Esophagus mucosa (tissue), 1 donor: ENCODE data around the gene TUBGCP3. TPM values are rescaled to one million over a fixed set of nuclear protein-coding genes. Genes with fewer than 3 reads are reported as not detected.
"Not testable (repeated sequence)": the region's sequence is repeated elsewhere in the genome, so short reads cannot be mapped to it uniquely, and the experiment has no call there.

Experiments
- ATAC-seq: fragments of 200-7000 bp; cut with Tn5 transposase; one replicate; pipeline ENCODE4 v1.9.1; 2020
- total RNA-seq: library from RNA; stranded (reverse); gene quantifications from one replicate; pipeline ENCODE4 v1.2.4, GENCODE V29; 2023
- donor health status: DM: yes; HTN: yes; CAD: no.

The TUBGCP3 gene
- total RNA-seq, 1 donor from 2014 or later: 20.6 TPM

DNA sequence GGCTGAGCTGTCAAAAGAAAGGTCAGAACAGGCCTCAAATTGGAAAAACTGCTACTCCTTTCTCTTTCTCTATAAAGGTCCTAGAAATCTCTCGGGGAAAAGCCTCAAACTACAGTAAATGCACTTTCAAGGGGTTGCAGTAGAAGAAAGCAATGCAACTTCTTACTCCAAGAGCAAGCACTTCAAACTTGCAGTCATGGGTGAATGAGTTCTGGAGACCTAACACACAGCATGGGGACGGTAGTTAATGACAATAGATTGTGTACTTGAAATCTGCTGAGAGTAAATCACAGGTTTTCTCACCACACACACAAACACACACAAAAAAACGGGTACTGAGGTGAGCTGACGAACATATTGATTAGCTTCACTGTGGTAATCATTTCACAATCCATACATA, 11.8 kb downstream of the TUBGCP3 start:
- ATAC-seq: no peak

DNA sequence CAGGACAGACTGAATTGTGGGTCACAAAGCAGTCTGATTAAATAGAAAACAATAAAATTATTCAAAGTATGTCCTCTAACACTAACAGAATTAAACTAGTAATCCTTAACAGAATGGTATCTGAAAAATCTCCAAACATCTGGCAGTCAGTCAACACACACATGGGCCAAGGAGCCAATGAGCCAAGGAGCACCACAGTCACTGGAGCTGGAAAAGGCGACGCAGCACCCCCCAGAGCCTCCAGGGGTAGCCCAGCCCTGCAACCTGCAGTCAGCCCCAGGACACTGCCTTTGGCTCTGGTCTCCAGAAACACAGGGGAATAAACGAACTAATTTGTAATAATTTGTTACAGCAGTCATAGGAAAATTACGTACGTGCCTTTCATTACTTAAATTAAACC, 12.3 kb downstream of the TUBGCP3 start:
- ATAC-seq: no peak

DNA sequence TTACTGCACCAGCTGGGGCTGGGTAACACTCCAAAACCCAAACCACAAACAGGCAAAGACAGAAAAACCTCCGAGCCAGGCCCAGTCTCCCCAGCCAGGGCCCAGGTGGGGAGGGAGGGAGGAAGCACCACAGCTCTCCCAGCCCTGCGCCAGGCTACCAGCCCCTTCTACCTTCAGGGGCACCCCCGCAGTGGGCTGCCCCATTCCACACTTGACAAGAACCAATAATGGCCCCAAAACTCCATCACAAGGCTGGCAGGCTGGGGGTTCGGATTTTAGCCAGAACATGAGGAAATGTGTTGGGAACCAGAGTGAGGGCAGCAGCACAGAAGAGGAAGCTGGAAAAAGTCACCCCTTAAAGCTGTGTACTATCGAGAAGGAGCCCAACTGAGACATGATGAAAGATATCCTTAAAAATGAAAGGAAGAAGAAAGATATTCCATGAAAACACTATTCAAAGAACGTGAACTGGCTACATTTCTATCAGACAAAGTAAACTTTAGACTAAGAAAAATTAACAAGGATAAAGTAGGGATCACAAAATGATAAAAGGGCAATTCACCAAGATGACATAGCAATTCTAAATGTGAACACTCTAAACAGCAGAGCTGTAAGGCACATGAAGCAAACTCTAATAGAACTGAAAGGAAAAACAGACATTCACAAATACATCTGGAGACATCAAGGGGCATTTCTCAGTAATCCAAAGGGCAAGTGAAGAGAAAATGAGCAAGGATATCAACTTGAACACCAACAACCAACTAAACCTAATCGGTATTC, 12.9 kb downstream of the TUBGCP3 start:
- ATAC-seq: no peak

DNA sequence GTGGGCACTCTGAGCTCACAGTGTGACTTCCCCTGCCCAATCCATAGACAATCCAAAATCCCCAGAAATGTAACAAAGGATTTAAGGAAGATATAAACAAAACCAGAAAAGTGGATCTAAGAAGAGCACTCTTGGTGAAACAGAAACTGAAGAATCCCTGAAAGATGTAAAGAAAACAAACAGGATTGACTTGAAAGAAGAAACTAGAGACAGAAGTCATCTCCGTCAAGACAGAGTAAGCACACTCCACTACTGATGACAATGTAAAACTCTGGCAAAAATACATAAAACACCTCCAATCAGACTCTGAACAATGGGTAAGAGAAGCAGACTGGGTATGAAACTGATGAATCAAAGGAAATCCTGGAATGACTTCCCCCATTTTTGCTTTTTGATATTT, 13.5 kb downstream of the TUBGCP3 start:
- no peak for ATAC-seq

DNA sequence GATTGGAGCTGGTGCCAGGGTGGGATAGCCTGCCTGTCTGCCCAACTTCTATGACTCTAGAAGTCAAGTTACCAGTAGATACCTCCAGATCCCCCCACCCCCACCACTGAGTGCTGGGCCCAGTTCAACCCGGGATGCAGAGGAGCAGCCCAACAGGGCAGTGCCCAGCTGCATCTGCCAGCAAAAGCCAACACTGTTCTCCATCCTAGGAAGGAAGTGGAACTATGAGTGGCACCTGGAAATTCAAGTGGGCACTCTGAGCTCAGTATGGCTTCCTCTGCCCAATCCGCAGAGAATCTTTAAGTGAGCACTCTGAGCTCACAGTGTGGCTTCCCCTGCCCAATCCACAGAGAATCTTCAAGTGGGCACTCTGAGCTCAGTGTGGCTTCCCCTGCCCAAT, 14.2 kb downstream of the TUBGCP3 start:
- ATAC-seq: no peak

DNA sequence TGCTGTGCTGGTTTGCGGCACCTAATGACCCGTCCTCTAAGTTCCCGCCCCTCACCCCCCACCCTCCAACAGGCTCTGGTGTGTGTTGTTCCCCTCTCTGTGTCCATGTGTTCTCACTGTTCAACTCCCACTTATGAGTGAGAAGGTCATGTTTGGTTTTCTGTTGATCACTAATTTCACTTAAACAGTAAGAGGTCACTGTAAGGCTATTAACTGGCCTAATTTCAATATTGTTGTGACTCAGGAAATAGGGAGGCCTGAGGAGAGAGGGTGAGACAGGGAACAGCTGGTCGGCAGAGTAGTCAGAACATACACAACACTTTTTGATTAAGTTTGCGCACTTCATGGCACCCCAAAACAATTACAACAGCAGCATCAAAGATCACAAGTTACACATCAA, 15.6 kb downstream of the TUBGCP3 start:
- no peak for ATAC-seq

DNA sequence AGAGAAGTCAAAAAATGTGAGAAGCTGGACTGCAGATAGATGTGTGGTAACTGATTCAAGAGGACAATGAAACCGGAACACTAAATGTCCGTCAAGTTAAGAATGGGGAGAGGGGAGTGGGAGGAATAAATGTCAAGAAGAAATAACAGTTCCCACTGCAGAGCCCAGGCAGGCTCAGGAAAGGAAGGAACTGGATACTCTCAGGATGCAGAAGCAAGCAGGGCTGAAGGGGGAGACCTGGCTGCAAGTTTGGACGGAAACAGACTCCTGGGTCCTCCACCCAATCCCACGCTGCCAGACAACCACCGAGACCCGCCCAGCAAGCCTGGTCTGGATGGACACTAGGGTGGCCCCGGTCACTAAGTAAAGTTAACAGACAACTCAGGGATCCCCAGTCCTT, 18.1 kb downstream of the TUBGCP3 start:
- no peak for ATAC-seq

DNA sequence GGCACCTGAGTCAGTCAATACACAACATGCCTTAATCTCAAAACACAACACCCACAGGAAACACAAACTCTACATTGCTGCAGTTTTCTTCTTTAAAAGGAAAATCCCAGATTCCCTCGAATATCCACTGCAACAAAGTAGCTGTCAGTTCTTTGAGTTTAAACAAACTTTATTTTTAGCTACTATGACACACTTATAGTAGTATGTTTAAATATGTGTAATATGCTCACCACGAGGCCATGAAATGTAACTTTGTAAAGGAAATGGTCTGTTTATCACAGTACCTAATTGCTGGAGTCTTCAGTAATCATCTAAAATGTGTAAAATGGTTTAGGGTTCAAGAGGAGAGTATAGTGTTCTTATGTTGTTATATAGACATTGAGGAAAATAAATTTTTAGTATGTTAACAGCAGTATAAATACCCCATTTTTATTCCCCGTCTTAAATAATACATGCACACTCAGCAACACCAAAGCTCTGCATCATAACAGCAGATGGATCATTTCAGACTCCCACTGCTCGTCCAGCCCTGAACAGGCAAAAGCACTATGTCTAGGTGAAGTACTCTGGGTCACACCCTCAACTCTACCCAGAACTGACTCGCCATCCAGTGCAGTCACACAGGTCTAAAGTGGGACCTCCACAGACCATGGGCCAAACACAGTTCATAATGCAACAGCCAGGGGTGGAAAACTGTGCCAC, 20.6 kb downstream of the TUBGCP3 start:
- ATAC-seq: no peak

DNA sequence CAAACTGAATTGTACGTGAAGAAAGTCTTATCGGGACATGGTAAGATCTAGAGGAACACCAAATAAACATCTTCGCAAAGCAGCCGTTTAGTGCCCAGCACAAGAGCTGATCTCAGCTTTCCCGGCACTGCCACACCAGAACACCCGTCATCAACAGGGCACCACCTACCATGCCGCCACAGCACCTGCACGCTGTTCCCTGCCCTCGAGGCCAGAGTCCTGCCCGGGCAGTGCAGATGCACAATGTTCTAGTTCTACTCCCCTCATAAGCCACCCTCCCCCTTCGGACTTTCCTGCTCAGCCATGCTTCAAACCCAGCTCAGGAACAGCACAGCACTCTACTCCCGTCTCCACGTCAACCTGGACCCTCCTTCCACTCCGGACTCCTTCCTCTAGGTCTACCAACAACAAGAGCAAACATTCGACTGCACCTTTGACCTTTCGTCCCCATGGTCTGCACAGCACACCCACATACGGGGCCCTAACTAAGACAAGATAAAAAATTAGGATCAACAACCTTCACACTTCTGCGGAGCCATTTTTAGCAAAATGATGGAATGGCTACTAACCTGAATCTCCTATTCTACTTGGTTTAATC, 25.1 kb downstream of the TUBGCP3 start:
- ATAC-seq: no peak

DNA sequence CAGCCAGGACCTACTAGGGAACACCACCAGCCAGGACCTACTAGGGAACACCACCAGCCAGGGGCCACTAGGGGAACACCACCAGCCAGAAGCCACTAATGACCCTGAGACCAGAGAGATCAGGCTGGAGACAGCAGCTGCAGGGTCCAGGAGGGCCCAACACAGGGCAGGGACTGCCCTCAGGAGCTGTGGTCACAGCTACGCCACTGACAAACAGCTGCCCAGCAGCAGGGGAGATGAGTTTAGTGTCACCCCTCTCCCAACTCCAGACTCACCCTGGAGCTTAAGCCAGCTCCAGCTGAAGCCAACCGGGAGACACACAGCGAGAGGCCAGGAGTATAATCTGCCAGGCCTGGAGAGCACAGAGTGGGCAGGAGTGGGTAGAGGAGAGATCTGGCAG, 25.7 kb downstream of the TUBGCP3 start:
- no peak for ATAC-seq

DNA sequence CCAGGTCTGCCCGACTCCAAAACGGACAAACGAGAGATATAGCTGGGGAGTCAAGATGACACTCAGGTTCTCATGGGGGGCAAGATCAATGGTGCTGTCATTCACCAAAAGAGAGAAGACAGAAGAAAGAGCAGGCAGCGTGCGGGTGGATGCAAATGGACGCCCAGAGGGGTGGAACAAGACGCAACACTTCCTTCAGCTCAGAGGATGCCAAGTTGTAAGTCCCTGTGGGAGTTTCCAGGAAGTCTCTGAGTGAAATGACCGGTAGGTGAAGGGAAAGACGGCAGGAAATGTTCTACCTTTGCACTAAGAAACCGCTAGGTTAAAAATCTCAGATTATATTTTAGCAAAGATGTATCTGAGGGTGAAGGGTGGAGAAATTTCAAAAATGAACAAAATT, 26.5 kb downstream of the TUBGCP3 start:
- ATAC-seq: no peak

DNA sequence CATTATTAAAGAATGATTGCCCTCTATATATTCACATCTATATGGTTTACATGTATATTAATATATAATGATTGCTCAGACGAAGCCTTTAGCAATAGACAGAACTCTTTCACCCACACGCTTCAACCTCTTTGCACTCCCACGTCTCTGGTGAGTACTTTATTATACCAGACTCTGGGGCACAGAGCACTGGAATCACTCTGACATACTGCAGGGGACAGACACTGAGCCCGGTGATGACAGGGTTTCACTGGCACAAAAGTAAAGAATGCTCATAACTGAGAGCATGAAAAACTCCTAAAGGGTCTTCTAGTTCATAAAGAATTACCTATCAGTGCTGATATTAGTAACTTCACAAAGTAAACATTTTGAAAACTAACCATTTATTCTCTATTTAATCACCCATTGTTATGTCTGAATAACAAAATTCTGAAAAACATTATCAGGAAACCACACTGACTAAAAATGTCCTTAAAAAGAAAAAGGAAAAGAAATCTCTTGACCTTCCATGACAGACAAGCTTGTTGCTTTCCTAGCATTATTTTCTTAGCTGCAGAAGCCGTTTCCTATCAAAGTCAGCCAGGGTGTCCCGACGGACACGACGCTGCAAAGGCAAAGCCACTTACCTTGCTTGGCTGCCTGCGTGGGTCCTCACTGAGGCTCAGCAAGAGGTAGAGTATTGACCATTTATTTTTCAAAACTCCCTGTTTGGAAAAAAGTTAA, 29.1 kb downstream of the TUBGCP3 start:
- no peak for ATAC-seq

DNA sequence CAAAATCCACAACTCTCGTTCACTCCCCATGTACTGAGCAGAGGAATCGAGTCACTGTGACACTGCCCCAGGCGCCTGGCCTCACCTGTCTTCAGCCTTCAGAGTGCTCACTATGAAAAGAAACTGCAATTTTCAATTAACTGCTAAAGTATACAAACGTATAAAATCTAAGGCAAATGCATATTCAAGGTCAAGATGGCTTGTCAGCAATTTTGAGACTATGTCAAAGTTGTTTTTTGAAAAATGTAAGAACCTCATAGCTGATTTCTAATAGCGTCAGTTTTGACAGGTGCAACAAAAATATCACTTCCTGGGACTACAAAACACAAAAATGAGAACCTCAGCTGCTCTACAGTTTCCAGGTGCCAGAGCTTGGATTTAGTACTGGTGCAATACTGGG, 31.4 kb downstream of the TUBGCP3 start:
- no peak for ATAC-seq

DNA sequence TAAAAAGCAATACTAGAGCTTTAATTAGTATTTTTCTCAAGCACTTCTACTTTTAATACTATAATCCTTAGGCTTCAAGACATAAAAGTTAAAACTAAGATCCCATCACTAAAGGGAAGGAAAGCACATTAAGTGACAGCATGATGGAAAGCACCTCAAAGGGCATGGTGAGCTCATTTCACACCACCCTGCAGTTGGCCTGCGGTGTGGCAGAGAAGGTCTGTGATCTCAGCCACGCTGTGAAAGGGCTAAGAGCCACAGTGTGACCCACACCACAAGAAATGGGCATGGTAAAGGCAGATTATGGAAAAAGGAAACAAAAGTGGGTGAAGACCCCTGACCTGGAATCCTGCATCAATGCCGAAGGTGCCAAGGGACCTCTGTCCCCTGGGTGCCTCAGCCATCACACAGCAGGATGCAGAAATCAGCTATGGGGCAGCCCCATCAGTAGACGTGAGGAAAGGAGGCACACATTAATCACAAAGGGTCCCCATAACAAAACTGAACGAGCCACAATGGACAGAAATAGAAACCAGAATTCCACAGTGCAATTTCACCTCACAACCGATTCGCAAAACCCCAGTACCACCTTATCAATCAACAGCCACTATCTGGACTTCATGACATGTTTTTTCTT, 33.6 kb downstream of the TUBGCP3 start:
- ATAC-seq: no peak

DNA sequence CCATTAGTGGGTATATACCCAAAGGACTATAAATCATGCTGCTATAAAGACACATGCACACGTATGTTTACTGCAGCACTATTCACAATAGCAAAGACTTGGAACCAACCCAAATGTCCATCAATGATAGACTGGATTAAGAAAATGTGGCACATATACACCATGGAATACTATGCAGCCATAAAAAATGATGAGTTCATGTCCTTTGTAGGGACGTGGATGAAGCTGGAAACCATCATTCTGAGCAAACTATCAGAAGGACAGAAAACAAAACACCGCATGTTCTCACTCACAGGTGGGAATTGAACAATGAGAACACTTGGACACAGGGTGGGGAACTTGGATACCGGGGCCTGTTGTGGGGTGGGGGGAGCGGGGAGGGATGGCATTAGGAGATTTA, 39.0 kb downstream of the TUBGCP3 start:
- ATAC-seq: not testable (repeated sequence)

DNA sequence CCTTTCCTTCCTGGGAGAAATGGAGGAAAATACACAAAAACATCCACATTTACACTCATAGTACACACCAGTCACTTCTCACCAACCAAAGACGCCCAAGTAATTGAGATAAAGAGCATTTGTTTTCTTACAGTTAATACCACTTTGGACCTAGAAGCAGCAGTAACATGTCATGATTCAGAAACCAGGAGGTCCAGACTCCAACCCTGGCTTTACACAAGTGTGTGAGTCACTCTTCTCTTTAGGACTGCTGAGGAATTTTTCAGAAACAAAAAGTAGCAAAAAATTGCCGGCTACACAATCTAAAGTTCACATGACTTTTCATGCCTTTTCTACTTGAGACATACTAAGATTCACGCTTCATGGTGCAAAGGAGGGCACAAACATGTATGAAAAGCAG, 42.1 kb downstream of the TUBGCP3 start:
- ATAC-seq: no peak

DNA sequence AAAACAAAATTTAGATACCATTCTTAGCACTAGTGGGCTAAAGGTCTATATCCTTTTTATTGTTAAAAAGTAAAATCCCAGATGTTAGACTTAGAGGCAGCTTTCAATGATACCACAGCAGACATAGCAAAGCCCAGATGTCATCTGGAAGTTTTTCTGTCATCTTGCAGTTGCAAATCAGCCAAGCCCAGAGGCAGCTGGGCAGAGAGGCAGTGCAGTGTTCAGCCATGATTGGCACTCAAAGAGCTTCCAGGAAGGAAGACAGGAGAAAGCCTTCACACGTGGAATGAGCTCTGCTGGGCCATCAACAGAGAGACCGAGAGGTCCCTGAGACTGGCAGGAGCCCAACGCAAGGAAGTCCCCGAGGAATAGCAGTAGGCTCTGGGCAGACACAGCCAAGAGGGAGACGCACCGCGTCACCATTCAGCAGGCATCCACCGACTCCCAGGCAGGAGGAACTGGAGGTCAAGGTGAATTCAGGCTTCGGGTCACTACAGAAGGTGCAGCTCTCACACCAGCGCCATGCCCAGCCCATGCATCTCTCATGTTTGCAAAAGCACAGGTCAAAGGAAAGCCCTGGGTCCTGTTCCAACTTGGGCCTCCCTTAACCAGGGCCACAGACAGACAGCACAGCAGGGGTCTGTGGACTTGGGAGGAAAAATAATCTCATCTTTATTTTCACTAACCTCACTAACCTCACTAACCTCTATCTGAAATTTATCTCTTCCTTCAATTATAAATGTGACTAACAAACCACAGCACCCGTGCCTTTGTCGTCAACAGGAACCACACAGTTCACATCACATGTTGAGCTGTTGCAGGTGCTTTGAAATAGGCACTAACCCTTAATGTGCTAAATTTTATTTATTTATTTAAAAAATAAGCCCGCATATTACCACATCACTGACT, 54.9 kb downstream of the TUBGCP3 start:
- no peak for ATAC-seq

DNA sequence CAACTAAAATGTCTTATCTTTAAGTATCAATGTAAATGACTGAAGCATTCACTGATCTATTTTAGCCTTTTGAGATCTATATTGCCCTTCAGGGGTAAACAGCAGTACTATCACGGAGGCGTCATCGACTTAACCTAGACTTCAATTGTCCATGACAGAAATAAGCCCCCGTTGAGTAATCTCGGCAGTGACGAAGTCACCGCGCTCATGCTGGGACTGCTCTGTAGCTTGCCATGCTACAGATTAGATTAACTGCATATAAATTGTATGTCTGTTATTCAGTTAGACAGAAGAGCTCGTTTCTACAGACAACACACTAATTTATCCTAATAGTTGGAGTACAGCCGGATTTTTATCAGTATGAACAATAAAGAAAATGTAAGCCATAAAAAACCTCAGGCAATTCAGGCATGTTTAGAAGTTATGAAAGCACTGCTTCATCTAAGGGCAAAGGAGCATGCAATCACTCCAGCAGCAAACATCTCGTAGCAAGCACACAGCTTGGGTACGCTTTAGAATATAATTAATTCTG, 56.6 kb downstream of the TUBGCP3 start:
- no peak for ATAC-seq

DNA sequence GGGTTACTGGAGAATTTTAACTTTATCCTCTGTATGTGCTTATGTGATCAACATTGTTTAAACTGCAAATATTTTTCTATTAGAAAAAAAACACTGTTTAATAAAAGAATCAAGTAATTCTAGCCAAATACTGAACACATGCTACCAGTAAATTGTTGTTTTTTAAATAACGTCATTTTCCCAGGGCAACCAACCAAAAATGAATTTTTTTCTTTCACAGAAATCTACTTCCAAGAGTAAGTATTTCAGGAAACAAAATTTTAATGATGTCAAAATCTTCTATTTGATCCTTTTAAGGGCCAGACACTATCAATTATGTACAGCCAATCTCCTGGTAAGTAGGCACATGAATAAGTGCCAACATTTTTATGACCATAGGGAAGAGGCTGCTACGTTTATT, 57.1 kb downstream of the TUBGCP3 start:
- ATAC-seq: no peak

DNA sequence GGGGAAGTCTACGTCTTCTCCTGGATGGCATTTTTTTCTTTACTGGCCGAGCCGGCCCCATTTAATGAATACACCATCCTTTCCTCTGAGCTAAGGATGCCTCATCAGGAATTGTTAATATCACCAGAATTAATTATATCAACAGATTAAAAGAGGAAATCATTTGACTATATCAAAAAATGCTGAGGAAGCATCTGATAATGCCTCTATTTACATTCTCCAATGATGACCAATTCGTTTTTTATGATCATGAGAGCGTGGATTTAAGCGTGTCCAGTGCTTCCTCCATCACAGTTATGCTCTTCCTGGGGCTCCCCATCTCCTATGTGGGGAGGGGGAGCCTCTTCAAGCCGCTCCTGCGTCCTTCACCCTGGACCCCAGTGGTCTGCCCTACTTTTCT, 58.7 kb downstream of the TUBGCP3 start:
- ATAC-seq: no peak

DNA sequence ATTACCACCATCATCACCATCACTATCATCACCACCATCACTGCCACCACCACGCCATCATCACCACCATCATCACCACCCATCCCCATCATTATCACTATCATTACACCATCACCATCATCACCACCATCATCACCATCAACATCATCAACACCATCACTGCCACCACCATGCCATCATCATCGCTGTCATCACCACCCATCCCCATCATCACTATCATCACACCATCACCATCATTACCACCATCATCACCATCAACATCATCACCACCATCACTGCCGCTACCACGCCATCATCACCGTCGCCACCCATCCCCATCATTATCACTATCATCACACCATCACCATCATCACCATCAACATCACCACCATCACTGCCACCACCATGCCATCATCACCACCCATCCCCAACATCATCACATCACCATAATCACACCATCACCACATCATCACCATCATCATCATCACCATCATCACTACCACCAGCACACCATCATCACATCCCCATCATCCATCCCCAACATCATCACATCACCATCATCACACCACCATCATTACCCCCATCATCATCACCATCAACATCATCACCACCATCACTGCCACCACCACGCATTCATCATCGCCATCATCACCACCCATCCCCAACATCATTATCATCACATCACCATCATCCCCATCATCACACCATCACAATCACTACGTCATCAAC, 61.7 kb downstream of the TUBGCP3 start:
- ATAC-seq: no peak
